HG02798 (cell line): ENCODE measurements around the gene DIS3L2.

ENCODE experiments used
- ATAC-seq: cut with Tn5 transposase; IDR thresholded peaks from one replicate; pipeline ENCODE4 v1.9.1; 2021; ENCODE audit warnings: mild to moderate bottlenecking; ENCODE audit not compliant: unreplicated experiment, poor library complexity

The DIS3L2 gene

GRCh38 chr2:231961349-231962166 lies at the start of gene DIS3L2:
Gene DIS3L2, plus strand, starts transcription at chr2:231961713. Its CDS starts 53,215 bp downstream, at chr2:232014928.
- peak; percentile 92 for ATAC-seq

- no peak for ATAC-seq
Measured at GRCh38 chr2:231914077-231914690, 47.3 kb upstream of the DIS3L2 start.

GRCh38 chr2:231917280-231918066 lies 44.0 kb upstream of the DIS3L2 start:
- no peak for ATAC-seq

GRCh38 chr2:231918501-231919330 lies 42.8 kb upstream of the DIS3L2 start:
- no peak for ATAC-seq

- ATAC-seq, result no peak
Measured at GRCh38 chr2:231919341-231920035, 42.0 kb upstream of the DIS3L2 start.

- ATAC-seq, result no peak
Measured at GRCh38 chr2:231920366-231920765, 41.1 kb upstream of the DIS3L2 start.

GRCh38 chr2:231920795-231921194 lies 40.7 kb upstream of the DIS3L2 start:
- no peak for ATAC-seq

- no peak for ATAC-seq
Measured at GRCh38 chr2:231922311-231923009, 39.1 kb upstream of the DIS3L2 start.

GRCh38 chr2:231923010-231923344 lies 38.5 kb upstream of the DIS3L2 start:
- ATAC-seq, result no peak

GRCh38 chr2:231923951-231924888 lies 37.3 kb upstream of the DIS3L2 start:
- no peak for ATAC-seq

- peak; percentile 13 for ATAC-seq
Measured at GRCh38 chr2:231924889-231925275, 36.6 kb upstream of the DIS3L2 start.

- ATAC-seq, result peak; percentile 46
Measured at GRCh38 chr2:231925303-231926179, 36.0 kb upstream of the DIS3L2 start.

- no peak for ATAC-seq
Measured at GRCh38 chr2:231926180-231926741, 35.3 kb upstream of the DIS3L2 start, which contains the start of gene NPPC. Gene NPPC, minus strand, starts transcription at chr2:231926396. Its CDS starts 147 bp downstream, at chr2:231926249.

- ATAC-seq, result no peak
Measured at GRCh38 chr2:231926761-231927565, 34.5 kb upstream of the DIS3L2 start.

GRCh38 chr2:231927566-231927890 lies 34.0 kb upstream of the DIS3L2 start:
- no peak for ATAC-seq

GRCh38 chr2:231928481-231928880 lies 33.0 kb upstream of the DIS3L2 start:
- no peak for ATAC-seq
